AG08395 (cell line): ENCODE data around the gene MAN2A2.
"Not testable (repeated sequence)": the region's sequence is repeated elsewhere in the genome, so short reads cannot be mapped to it uniquely, and the experiment has no call there.

Experiments used
- DNase-seq: peaks from one replicate; pipeline ENCODE4 v3.0.0; 2012; ENCODE audit warnings: mixed read lengths, low spot score

The MAN2A2 gene

GRCh38 chr15:90904746-90905145, 1.6 kb downstream of the MAN2A2 start:
- no peak for DNase-seq

- no peak for DNase-seq
These were observed 2.4 kb downstream of the MAN2A2 start for GRCh38 chr15:90905306-90906180.

- DNase-seq, result no peak
These were observed 3.2 kb downstream of the MAN2A2 start for GRCh38 chr15:90906181-90906849.

GRCh38 chr15:90907051-90907660, 4.1 kb downstream of the MAN2A2 start:
- DNase-seq, result no peak

- DNase-seq, result no peak
These were observed 4.9 kb downstream of the MAN2A2 start for GRCh38 chr15:90907838-90908507.

- not testable (repeated sequence) for DNase-seq
These were observed 6.3 kb downstream of the MAN2A2 start for GRCh38 chr15:90909449-90909848.

GRCh38 chr15:90909976-90910375, 6.9 kb downstream of the MAN2A2 start:
- DNase-seq, result no peak

- DNase-seq, result no peak
These were observed 7.6 kb downstream of the MAN2A2 start for GRCh38 chr15:90910441-90911301.

- no peak for DNase-seq
These were observed 8.2 kb downstream of the MAN2A2 start for GRCh38 chr15:90911302-90911623.

- DNase-seq, result no peak
These were observed 9.0 kb downstream of the MAN2A2 start for GRCh38 chr15:90911906-90912769.

- no peak for DNase-seq
These were observed 9.6 kb downstream of the MAN2A2 start for GRCh38 chr15:90912770-90913075.

GRCh38 chr15:90913398-90913944, 10.4 kb downstream of the MAN2A2 start:
- no peak for DNase-seq

- DNase-seq, result no peak
These were observed 11.4 kb downstream of the MAN2A2 start for GRCh38 chr15:90914305-90915080.

- no peak for DNase-seq
These were observed 12.2 kb downstream of the MAN2A2 start for GRCh38 chr15:90915216-90915807.

GRCh38 chr15:90915808-90916440, 12.8 kb downstream of the MAN2A2 start:
- DNase-seq, result no peak

- no peak for DNase-seq
These were observed 13.4 kb downstream of the MAN2A2 start for GRCh38 chr15:90916461-90916860.

- DNase-seq, result no peak
These were observed 14.5 kb downstream of the MAN2A2 start for GRCh38 chr15:90917569-90917968.

GRCh38 chr15:90918034-90918788, 15.1 kb downstream of the MAN2A2 start:
- DNase-seq, result no peak
